AG08396 (cell line): Measurements from ENCODE around the gene ROPN1B.
A peak's percentile ranks its signal among the peaks of the same experiment; 100 is the strongest.
"Not testable (repeated sequence)": the region's sequence is repeated elsewhere in the genome, so short reads cannot be mapped to it uniquely, and the experiment has no call there.

ENCODE experiments used
- DNase-seq: peaks from one replicate; pipeline ENCODE4 v3.0.0; 2012; ENCODE audit warnings: low spot score, mixed read lengths

ROPN1B gene

GRCh38 chr3:125968701-125969592 is at the start of gene ROPN1B:
Gene ROPN1B, plus strand, starts transcription at chr3:125969178. Its CDS starts 2,877 bp downstream, at chr3:125972055.
- DNase-seq = not testable (repeated sequence)

GRCh38 chr3:125920191-125920590 is 48.8 kb upstream of the ROPN1B start:
- DNase-seq = not testable (repeated sequence)

DNA sequence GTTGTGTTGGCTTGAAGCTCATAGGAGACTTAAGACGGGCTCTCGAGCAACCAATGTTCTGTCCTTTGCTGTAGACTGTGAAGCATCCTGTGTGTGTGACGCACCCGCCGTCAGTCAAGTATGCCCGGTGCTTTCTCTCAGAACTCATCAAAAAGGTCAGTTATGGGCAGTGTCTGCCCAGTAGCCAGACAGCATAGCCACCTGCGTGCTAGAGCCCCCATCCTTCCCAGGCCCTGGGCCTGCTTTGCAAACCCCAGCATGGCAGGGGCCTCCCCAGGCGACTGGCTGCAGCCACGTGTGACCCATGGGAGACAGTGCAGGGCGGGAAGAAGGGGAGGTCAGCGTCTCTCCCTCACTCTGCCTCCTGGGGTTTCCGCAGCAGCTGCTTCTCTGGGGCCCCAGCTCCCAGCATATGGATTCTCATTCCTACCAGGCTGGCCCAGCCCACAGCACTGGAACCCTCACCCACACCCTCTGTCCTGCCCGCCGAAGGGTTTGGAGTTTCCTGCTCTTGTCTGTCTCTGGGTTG is 48.2 kb upstream of the ROPN1B start:
- not testable (repeated sequence) for DNase-seq

DNA sequence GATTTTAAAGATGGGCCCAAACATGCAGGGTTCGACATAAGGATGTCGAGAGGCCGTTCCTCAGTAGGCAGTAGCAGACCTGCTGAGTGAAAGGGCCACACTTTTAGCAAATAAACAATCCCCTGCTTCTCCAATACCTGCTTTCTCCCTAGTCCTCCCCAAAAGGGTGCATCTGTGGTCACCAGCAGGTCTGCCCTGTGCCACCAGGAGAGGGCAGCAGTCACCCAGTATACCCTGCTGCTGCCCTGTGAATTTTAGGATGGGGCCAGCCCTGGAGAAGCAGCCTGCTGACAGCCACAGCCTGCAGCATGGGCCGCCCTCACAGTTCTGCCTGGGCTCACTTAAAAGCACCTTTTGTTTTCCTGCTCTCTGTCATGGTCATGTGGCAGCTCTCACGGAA is 47.3 kb upstream of the ROPN1B start:
- DNase-seq = peak; percentile 14

DNA sequence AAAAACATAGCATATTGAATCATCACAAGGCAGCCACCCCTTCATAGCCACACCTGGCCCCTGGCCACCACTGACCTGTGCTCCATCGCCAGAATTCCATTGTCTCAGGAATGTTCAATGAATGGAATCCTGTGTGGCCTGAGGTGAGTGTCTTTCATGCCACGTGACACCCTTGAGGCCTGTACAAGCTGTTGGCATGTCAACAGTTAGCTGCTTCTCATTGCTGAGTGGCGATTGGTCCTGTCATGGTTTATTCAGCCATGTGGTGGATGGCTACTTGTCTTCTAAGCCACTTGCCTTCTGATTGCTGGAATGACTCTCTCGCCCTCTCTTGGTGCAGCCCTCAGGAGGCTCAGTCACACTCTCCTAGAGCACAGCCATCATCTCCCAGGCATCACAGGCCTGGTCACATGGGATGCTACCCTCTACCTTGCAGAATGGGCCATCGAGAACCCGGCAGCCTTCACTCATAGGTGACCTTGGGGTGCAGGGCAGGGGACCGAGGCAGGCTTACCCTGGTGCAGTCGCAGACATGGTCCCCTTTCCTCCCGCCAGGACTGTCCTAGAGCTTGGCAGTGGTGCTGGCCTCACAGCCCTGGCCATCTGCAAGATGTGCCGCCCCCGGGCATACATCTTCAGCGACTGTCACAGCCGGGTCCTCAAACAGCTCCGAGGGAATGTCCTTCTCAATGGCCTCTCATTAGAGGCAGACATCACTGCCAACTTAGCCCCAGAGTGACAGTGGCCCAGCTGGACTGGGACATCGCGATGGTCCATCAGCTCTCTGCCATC is 45.5 kb upstream of the ROPN1B start:
- DNase-seq = peak; percentile 9

DNA sequence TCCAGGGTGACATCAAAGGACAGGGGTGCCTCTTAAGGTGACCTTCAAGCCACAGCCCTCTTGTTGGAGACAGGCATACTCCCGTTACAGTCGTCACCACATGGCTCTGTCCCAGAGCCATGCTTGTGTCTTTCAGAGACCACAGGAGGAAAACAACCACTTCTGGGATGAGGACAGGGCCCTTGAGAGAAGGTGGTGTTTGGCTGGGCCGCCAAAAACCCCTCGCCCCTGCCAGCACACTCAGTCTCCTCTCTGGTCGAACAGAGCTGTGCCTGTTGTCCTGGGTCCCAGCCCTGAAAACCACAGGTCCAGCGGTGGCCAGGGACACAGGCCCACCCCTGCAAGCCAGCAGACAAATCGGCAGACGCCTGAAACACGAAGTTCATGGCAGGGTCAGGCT is 44.7 kb upstream of the ROPN1B start:
- DNase-seq = not testable (repeated sequence)

DNA sequence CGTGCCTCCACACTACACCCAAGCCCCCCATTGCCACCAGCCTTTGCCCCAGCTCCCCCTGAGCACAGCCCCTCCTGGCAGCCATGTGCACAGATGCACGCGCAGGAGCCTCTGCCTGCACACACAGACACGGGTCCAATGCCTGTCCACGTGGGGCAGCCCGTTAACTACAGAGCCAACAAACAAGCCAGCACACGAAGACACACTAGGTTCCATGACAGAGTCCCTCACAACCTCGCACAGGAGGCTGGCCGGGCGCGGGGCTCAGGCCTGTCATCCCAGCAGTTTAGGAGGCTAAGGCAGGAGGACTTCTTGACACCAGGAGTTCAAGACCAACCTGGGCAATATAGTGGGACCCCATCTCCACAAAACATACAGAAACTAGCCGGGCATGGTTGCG is 43.3 kb upstream of the ROPN1B start:
- DNase-seq = not testable (repeated sequence)

DNA sequence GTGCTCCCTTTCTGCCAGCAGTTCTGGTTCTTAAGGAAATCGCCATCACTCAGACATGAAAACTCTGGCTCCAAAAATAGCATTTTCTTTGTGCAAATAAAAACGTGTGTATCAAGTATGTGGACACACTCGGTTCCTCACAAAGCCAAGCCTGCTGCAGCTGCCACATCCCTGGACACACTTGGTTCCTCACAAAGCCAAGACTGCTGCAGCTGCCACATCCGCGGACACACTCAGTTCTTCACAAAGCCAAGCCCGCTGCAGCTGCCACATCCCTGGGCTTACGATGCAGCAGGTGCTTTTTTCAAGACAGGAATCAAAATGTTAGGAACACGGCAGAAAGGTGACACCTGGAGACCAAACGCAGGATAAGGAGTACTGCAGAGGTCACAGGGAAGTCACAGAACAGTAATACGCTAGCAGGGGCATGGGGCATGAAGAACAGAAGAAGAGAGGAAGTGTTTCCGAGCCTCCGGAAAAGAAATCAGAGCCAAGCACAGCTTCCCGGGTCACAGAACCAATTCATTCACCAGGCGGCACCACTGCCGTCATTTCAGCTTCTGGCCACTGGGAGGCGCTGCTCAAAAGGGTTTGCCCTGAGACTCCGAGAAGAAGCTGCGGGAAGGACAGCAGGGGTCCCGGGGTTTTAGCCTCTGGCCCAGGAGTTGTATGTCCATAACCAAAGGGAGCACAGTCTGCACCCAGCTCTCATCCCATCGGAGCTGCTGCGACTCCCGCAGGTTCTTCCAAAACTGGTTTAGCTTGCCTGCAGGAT is 40.0 kb upstream of the ROPN1B start:
- not testable (repeated sequence) for DNase-seq

- DNase-seq = not testable (repeated sequence)
These were observed 39.2 kb upstream of the ROPN1B start for GRCh38 chr3:125929765-125930164.

- DNase-seq = not testable (repeated sequence)
These were observed 37.6 kb upstream of the ROPN1B start for GRCh38 chr3:125931355-125931880.

DNA sequence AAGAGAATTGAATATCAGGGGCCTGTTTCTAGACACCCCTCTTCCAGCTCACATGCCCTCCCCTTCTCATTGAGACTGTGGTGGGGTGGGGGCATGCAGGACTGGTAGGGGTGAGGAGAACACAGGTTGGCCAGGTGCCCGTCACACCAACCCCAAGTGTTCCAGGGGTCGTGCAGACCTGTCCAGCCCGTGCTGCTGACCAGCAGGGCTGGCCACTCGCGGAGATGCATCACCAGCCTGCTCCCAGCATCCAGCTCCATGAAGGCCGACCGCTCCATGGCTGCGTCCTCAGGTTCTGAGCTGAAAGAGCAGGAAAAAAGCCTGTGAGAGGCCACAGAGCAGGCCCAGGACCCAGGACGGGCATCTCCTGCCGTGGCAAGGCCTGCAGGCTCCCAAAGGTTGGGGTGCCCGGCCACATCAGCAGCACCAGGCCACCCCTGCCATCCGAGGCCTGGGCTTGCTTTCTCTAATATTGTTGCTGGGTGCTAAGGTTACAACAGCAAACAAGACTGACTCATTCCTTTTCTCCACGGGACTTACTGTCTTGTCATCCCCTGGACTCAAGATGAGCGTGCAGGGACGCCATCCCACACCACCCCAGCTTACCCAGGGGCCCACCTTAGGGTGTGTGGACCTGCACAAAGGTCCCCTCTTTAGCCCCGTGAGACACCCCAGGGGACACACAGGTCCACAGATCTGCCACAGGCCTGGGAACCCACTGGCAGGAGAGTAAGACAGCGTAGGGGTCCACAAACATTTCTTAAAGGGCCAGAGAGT is 35.4 kb upstream of the ROPN1B start:
- DNase-seq = not testable (repeated sequence)

- DNase-seq = not testable (repeated sequence)
These were observed 33.6 kb upstream of the ROPN1B start for GRCh38 chr3:125935252-125935874.

DNA sequence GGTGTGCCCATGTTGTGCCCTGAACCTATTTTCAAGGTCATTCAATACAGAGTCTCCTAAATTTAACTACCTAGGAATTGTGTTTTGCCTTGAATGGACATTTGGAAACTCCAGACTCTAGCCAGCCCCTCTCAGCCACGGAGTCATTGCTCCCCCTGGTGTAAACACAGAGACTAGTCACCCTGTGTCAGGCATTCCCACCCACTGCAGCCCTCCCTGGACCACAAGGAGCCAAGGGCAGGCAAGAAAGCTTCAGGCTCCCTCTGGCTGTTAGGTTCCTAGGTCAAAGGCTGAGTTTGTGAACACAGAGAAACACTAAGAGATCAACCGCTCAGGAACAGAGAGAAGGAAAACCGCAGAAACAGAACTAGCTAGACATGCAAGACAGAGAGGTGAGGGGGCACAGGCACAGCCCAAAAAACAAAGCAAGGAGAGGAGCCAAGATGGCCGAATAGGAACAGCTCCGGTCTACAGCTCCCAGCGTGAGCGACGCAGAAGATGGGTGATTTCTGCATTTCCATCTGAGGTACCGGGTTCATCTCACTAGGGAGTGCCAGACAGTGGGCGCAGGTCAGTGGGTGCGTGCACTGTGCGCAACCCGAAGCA is 32.7 kb upstream of the ROPN1B start:
- DNase-seq = peak; percentile 23

GRCh38 chr3:125936891-125937290 is 32.1 kb upstream of the ROPN1B start:
- DNase-seq = not testable (repeated sequence)

GRCh38 chr3:125947806-125948205 is 21.2 kb upstream of the ROPN1B start:
- not testable (repeated sequence) for DNase-seq

DNA sequence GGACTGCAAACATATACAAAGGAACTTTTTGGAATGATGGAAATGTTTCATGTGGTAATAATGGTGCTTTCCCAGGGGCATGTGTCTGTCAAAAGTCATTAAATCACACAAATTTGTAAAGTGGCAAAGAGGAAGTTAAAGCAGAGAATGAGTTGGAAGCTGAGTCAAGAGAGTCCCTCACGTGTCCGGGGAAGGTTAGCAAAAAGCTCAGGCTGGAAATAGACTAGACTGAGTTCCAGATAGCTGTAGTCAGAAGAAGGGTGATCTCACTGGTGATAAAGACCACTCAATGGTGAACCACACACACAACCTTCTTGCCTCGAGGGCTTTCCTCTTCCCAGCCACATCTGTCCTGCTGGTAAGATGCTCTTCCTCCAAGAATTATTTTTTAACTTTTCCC is 20.1 kb upstream of the ROPN1B start:
- DNase-seq = not testable (repeated sequence)

DNA sequence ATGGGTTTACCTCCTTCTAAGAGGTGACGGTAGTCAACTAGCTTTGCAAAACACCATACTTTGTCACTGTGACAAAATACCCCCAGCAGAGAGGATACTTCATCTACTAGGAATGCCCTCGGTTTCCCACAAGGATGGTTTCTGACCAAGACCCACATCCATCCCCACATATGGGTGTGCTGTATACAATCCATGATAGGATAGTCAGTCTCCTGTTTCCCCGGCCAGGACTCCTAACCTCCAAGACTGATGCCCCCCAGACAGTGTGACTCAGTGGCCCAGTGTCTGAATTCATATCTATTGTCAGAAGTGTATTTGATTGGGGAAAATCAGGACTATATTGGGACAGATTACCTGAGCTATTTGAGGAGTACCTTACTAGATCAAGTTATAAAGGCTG is 17.8 kb upstream of the ROPN1B start:
- not testable (repeated sequence) for DNase-seq

- DNase-seq = not testable (repeated sequence)
These were observed 12.0 kb upstream of the ROPN1B start for GRCh38 chr3:125957020-125957419.

DNA sequence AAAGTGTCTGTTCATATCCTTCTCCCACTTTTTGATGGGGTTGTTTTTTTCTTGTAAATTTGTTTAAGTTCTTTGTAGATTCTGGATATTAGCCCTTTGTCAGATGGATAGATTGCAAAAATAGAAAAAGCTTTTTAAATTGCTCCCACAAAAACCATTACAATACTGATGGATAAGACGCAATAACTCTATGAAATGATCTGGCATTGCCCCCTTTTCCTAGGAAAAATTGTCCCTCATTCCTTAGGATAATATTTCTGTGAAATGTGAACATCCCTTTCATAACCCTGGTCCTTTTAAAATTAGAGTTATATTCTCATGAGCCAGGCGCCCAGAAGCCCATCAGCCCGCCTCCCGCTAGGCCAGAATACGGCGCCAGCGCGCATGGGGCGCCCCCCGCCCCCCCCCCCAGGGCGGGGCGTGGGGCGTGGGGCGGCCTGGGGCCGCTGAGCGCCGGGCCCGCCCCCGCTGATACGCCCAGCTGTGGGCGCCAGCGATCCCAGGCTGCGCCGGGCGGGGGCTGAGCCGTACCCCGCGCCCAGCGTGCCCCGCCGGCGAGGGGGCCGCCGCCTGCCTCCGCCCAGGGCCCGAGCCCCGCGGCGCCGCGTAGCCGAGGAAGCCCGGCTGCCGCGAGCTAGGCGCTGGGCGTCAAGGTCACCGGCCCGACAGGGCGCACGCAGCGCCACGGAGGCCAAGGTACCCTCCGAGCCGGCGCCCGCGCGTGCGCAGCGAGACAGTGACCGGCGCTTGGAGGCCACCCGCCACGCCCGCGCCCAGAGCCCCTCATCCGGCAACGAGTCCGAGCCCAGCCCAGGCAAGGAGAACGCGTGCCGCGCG is 11.1 kb upstream of the ROPN1B start:
- DNase-seq = no peak
